MCF 10A (cell line): ENCODE results near the gene CDCA4. TPM values are rescaled to one million over a fixed set of nuclear protein-coding genes. Genes with fewer than 3 reads are reported as not detected.
A peak's percentile ranks its signal among the peaks of the same experiment; 100 is the strongest.

Experiments used
- BruUV-seq: library from RNA; stranded (reverse); fragments of 400-500 nt; replicated peaks from 2 replicates; lab custom pipeline; 2021; lab: Mats Ljungman, UMichigan
- CTCF ChIA-PET: fragments of 300-600 bp; sonication (Branson Sonifier 250); formaldehyde crosslinking; extraction: SDS; loops from one replicate; lab custom pipeline; 2021; ENCODE audit warnings: antibody characterized with exemption, inconsistent platforms; lab: Yijun Ruan, JAX
- POLR2A ChIA-PET: fragments of 300-600, 350-650 bp; sonication (Branson Sonifier 250); formaldehyde crosslinking; extraction: SDS; loops from one replicate; lab custom pipeline; 2020; ENCODE audit warnings: antibody characterized with exemption, inconsistent platforms; lab: Yijun Ruan, JAX
- DNase-seq: peaks from one replicate; pipeline ENCODE4 v3.0.0-alpha.2; 2018; ENCODE audit not compliant: unreplicated experiment
- H3K27ac Mint-ChIP-seq: one replicate; pipeline ENCODE4 v1.8.0; 2022; ENCODE audit warnings: mild to moderate bottlenecking, low read depth, mixed read lengths; ENCODE audit not compliant: unreplicated experiment
- H3K27me3 Mint-ChIP-seq: one replicate; pipeline ENCODE4 v1.8.0; 2022; ENCODE audit warnings: mixed read lengths; ENCODE audit not compliant: insufficient read depth, unreplicated experiment
- H3K36me3 Mint-ChIP-seq: one replicate; pipeline ENCODE4 v1.8.0; 2022; ENCODE audit warnings: mild to moderate bottlenecking, moderate library complexity, mixed read lengths; ENCODE audit not compliant: insufficient read depth, unreplicated experiment
- H3K4me1 Mint-ChIP-seq: one replicate; pipeline ENCODE4 v1.8.0; 2022; ENCODE audit warnings: mixed read lengths; ENCODE audit not compliant: insufficient read depth, unreplicated experiment
- H3K4me3 Mint-ChIP-seq: one replicate; pipeline ENCODE4 v1.8.0; 2022; ENCODE audit warnings: mild to moderate bottlenecking, moderate library complexity, mixed read lengths; ENCODE audit not compliant: unreplicated experiment
- H3K9me3 Mint-ChIP-seq: one replicate; pipeline ENCODE4 v1.8.0; 2022; ENCODE audit warnings: mixed read lengths; ENCODE audit not compliant: unreplicated experiment
- CTCF ChIP-seq: fragments of 200-600 bp; IDR thresholded peaks from one replicate; pipeline ENCODE4 v1.8.0; 2022; ENCODE audit warnings: antibody characterized with exemption, mild to moderate bottlenecking; ENCODE audit not compliant: unreplicated experiment
- intact Hi-C: fragments of 100-400 bp; cut with micrococcal nuclease; formaldehyde crosslinking; loops from 2 replicates; pipeline ENCODE4 v1.14.1; 2022
- total RNA-seq: library from RNA; stranded (reverse); gene quantifications from 2 replicates; pipeline ENCODE4 v1.2.3, GENCODE V29; 2022

Gene CDCA4
- total RNA-seq, 1 experiment from 2014 or later = 33.0 TPM

- no TSS peak for BruUV-seq
- peak overlapping the region; percentile 65 for H3K4me3 Mint-ChIP-seq
- H3K4me1 Mint-ChIP-seq = peaks cover 12% of the 10 kb centered on the region
- no peak for TF ChIP-seq CTCF
- no peaks in the 10 kb centered on the region for H3K36me3 Mint-ChIP-seq
- H3K27ac Mint-ChIP-seq = peak overlapping the region; percentile 36
- intact Hi-C loops = no loop called here
- ChIA-PET POLR2A (interaction anchor here (0.6 to 6.5 kb wide), 5 partner anchors 16 to 106 kb away, joined by 3 to 116 read pairs (median 12); partner anchors contain the start of gene CDCA4), CTCF (interaction anchor here (0.7 kb wide), 1 partner anchor 24 kb away, joined by 6 read pairs; no protein-coding TSS in a partner anchor)
- no peaks in the 10 kb centered on the region for H3K27me3 Mint-ChIP-seq
- no peak for DNase-seq
- no peaks in the 10 kb centered on the region for H3K9me3 Mint-ChIP-seq
Measured at GRCh38 chr14:104986487-104987164, 34.3 kb downstream of the CDCA4 start.

- TF ChIP-seq CTCF = no peak
- CTCF ChIA-PET = interaction anchor here (0.6 to 2.6 kb wide), 3 partner anchors 11 to 348 kb away, joined by 3 to 15 read pairs (median 9); no protein-coding TSS in a partner anchor
- intact Hi-C loops = no loop called here
- no peaks in the 10 kb centered on the region for H3K27me3 Mint-ChIP-seq
- BruUV-seq = TSS peak; percentile 48
- H3K27ac Mint-ChIP-seq = peak within 1 kb of the TSS; percentile 63
- peak; percentile 88 for DNase-seq
- H3K4me1 Mint-ChIP-seq = peaks cover 12% of the 10 kb centered on the region
- H3K36me3 Mint-ChIP-seq = no peaks in the 10 kb centered on the region
- H3K9me3 Mint-ChIP-seq = no peaks in the 10 kb centered on the region
- POLR2A ChIA-PET = interaction anchor here (0.6 to 6.5 kb wide), 10 partner anchors 8 to 112 kb away, joined by 3 to 116 read pairs (median 5); partner anchors contain the start of gene CDCA4
- peak within 1 kb of the TSS; percentile 65 for H3K4me3 Mint-ChIP-seq
Measured at GRCh38 chr14:104985675-104986486, 35.0 kb downstream of the CDCA4 start, which contains the start of gene CLBA1. TSS of gene CLBA1 (plus strand) at chr14:104985788. CDS start at chr14:104986432, 644 bp downstream.

GRCh38 chr14:104984056-104984894, 36.6 kb downstream of the CDCA4 start:
- Mint-ChIP-seq H3K27me3 (no peaks in the 10 kb centered on the region), H3K4me3 (peak overlapping the region; percentile 65), H3K4me1 (peaks cover 22% of the 10 kb centered on the region), H3K9me3 (no peaks in the 10 kb centered on the region), H3K36me3 (no peaks in the 10 kb centered on the region), H3K27ac (peak overlapping the region; percentile 63)
- POLR2A ChIA-PET = interaction anchor here (0.8 to 6.5 kb wide), 6 partner anchors 14 to 107 kb away, joined by 5 to 116 read pairs (median 14); partner anchors contain the start of gene CDCA4
- BruUV-seq = no TSS peak
- DNase-seq = no peak
- CTCF ChIA-PET = interaction anchor here (0.5 to 2.6 kb wide), 7 partner anchors 9 to 346 kb away, joined by 3 to 15 read pairs (median 4); no protein-coding TSS in a partner anchor
- TF ChIP-seq CTCF = no peak
- intact Hi-C loops = no loop called here
